CD4-positive, alpha-beta T cell treated with Interleukin-12 subunit alpha and Interleukin-12 subunit beta, for 1 hour (primary cell): ENCODE results near the gene POLE3.
"Not testable (repeated sequence)": the region's sequence is repeated elsewhere in the genome, so short reads cannot be mapped to it uniquely, and the experiment has no call there.

Source experiments
- DNase-seq: peaks from one replicate; pipeline ENCODE4 v3.0.0-alpha.2; 2020

The POLE3 gene

GRCh38 chr9:113401027-113401792 lies 9.3 kb downstream of the POLE3 start, which contains the start of gene ALAD:
Gene ALAD (minus strand): TSS chr9:113401284. CDS start chr9:113393559, 7,725 bp downstream.
- DNase-seq, result peak; percentile 99

GRCh38 chr9:113399646-113400200 lies 10.8 kb downstream of the POLE3 start:
- DNase-seq, result no peak

- DNase-seq, result no peak
Measured at GRCh38 chr9:113398796-113399195, 11.7 kb downstream of the POLE3 start.

GRCh38 chr9:113397203-113397631 lies 13.3 kb downstream of the POLE3 start:
- no peak for DNase-seq

- no peak for DNase-seq
Measured at GRCh38 chr9:113395000-113395861, 15.2 kb downstream of the POLE3 start.

GRCh38 chr9:113393281-113393680 lies 17.2 kb downstream of the POLE3 start:
- DNase-seq, result no peak

- DNase-seq, result no peak
Measured at GRCh38 chr9:113391917-113392316, 18.6 kb downstream of the POLE3 start.

GRCh38 chr9:113390192-113390960 lies 20.1 kb downstream of the POLE3 start:
- no peak for DNase-seq

- DNase-seq, result no peak
Measured at GRCh38 chr9:113389451-113389850, 21.0 kb downstream of the POLE3 start.

- no peak for DNase-seq
Measured at GRCh38 chr9:113388833-113389232, 21.6 kb downstream of the POLE3 start.

- DNase-seq, result no peak
Measured at GRCh38 chr9:113387560-113388230, 22.8 kb downstream of the POLE3 start.

GRCh38 chr9:113386571-113387393 lies 23.7 kb downstream of the POLE3 start:
- DNase-seq, result no peak

- no peak for DNase-seq
Measured at GRCh38 chr9:113381909-113382411, 28.5 kb downstream of the POLE3 start.

GRCh38 chr9:113381441-113381840 lies 29.0 kb downstream of the POLE3 start:
- not testable (repeated sequence) for DNase-seq

GRCh38 chr9:113380869-113381378 lies 29.6 kb downstream of the POLE3 start:
- no peak for DNase-seq

GRCh38 chr9:113379829-113380210 lies 30.7 kb downstream of the POLE3 start:
- DNase-seq, result not testable (repeated sequence)

GRCh38 chr9:113379094-113379828 lies 31.2 kb downstream of the POLE3 start:
- not testable (repeated sequence) for DNase-seq

GRCh38 chr9:113376634-113377567 lies 33.6 kb downstream of the POLE3 start, which contains the start of gene HDHD3:
Gene HDHD3 (minus strand): TSS chr9:113376986. CDS start chr9:113374354, 2,632 bp downstream.
- peak; percentile 88 for DNase-seq
